HPDE6-E6E7 (cell line): ENCODE measurements around the gene GPR18.
"Not testable (repeated sequence)": the region's sequence is repeated elsewhere in the genome, so short reads cannot be mapped to it uniquely, and the experiment has no call there.

Experiments
- DNase-seq: peaks from one replicate; pipeline ENCODE4 v3.0.0; 2011; ENCODE audit warnings: missing footprints; ENCODE audit errors: extremely low spot score

GPR18 gene

GRCh38 chr13:99266827-99267226, 8.6 kb upstream of the GPR18 start:
- no peak for DNase-seq

GRCh38 chr13:99265821-99266426, 7.7 kb upstream of the GPR18 start:
- DNase-seq = peak; percentile 34

- no peak for DNase-seq
Measured at GRCh38 chr13:99265162-99265800, 7.1 kb upstream of the GPR18 start.

- no peak for DNase-seq
Measured at GRCh38 chr13:99264051-99264450, 5.9 kb upstream of the GPR18 start.

GRCh38 chr13:99263126-99263785, 5.1 kb upstream of the GPR18 start:
- no peak for DNase-seq

- DNase-seq = no peak
Measured at GRCh38 chr13:99261059-99261458, 2.9 kb upstream of the GPR18 start.

GRCh38 chr13:99260216-99260615, 2.0 kb upstream of the GPR18 start:
- no peak for DNase-seq

- no peak for DNase-seq
Measured at GRCh38 chr13:99258946-99259345, 767 bp upstream of the GPR18 start.

GRCh38 chr13:99257291-99257690, 888 bp downstream of the GPR18 start:
- no peak for DNase-seq

GRCh38 chr13:99256709-99257108, 1.5 kb downstream of the GPR18 start:
- no peak for DNase-seq

GRCh38 chr13:99256283-99256682, 1.9 kb downstream of the GPR18 start:
- DNase-seq = no peak

- no peak for DNase-seq
Measured at GRCh38 chr13:99255271-99255670, 2.9 kb downstream of the GPR18 start.

GRCh38 chr13:99254830-99255229, 3.3 kb downstream of the GPR18 start:
- DNase-seq = no peak

- no peak for DNase-seq
Measured at GRCh38 chr13:99251921-99252320, 6.3 kb downstream of the GPR18 start.

- DNase-seq = no peak
Measured at GRCh38 chr13:99250982-99251825, 7.0 kb downstream of the GPR18 start.

GRCh38 chr13:99249606-99250005, 8.6 kb downstream of the GPR18 start:
- DNase-seq = not testable (repeated sequence)

- DNase-seq = not testable (repeated sequence)
Measured at GRCh38 chr13:99249178-99249577, 9.0 kb downstream of the GPR18 start.

- DNase-seq = no peak
Measured at GRCh38 chr13:99246100-99246499, 12.1 kb downstream of the GPR18 start.

GRCh38 chr13:99237981-99238662, 20.1 kb downstream of the GPR18 start:
- no peak for DNase-seq

GRCh38 chr13:99231721-99232120, 26.5 kb downstream of the GPR18 start:
- DNase-seq = no peak

- DNase-seq = no peak
Measured at GRCh38 chr13:99230991-99231390, 27.2 kb downstream of the GPR18 start.

GRCh38 chr13:99230588-99230987, 27.6 kb downstream of the GPR18 start:
- not testable (repeated sequence) for DNase-seq
